GM21576 (cell line): Measurements from ENCODE around the gene LUZP1.

ENCODE experiments used
- ATAC-seq: cut with Tn5 transposase; IDR thresholded peaks from one replicate; pipeline ENCODE4 v1.9.1; 2021; ENCODE audit warnings: mild to moderate bottlenecking, moderate library complexity; ENCODE audit not compliant: unreplicated experiment

LUZP1 gene

DNA sequence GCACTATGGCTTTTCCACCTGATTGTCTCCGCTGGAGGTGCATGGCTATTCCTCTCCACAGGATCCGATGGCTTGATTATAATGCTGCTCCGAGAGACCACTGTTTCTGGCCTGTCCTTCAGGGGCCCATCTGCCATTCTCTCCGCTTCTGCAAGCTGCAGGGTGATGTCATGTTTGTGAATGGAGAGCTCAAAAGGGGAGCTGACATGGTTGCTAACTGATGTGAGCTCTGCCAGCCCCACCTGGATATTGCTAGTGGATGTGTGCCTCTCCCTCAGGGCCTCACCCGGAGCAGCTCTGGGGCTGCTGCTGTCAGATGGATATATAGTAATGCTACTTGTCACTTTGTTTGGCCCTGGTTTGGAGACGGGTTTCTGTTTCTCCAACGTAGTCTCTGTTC is 77.1 kb downstream of the LUZP1 start:
- ATAC-seq = no peak

DNA sequence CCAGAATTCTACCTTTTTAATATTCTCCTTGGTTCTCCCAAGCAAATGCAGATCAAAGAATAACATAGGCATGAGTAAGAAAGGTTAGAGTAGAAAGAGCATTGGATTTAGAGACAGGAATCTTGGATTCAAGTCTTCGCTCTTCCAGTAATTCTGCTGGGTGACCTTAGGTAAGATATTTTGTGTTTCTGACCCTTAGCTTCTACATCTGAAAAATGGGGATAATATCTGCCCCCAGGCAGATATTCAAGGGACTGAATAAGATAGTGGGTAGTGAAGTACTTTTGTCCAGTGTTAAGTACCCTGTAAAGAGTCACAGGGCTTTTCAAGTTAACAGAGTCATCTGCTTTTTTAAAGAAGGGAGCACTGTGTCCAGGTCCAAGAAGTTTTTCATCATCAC is 78.6 kb downstream of the LUZP1 start:
- ATAC-seq = no peak

- no peak for ATAC-seq
Observed at GRCh38 chr1:23088027-23088426, 80.6 kb downstream of the LUZP1 start.

DNA sequence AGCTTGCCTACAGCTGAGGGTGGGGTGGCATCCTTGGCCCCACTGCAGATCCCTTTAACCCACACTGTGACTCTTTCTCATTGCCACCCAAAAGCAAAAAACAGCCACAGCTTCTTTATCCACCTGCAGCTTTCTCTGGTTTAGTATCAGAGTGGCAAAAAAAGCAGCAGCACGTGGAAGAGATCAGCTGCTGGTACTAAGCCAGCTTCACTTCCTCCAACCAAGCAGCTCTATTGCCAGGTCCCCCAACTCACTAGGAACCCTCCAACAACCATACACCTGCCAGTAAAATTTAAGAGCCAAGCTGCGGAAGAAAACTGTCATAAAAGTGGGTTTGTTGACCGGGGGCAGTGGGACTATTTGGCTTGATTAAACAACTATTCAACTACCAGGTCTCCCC is 83.0 kb downstream of the LUZP1 start:
- ATAC-seq = no peak

GRCh38 chr1:23084880-23085279 is 83.8 kb downstream of the LUZP1 start:
- no peak for ATAC-seq

DNA sequence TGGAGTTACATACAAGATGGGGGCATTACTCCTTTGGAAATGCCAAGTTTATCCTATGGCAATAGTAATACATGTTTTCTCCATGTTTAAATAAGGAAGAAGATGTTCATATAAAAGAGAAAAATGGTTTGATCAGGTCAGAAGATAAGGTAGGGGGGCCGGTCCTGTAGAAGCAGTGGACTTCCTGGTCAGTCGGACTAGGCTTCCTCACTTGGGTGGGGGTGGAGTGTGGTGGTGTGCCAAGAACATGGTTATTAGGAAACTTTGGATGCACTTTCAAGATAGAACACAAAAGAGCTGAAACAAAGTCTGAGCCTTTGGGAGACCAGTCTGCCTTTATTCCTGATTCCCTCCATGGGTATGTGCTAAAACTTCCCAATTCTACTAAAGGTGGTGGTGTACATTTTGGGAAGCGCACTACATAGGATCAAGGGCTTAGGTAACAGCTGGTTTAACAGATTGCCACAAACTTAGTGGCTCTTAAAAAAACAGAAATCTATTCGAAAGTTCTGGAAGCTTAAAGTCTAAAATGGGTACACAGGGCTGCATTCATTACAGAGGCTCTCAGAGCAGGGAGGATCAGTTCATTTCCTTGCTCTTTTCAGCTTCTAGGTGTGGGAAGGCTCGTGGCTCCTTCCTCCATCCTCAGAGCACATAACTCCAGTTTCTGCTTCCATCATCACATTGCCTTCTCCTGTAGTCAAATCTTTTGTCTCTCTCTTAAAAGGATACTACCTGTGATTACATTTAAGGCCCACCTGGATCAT is 84.8 kb downstream of the LUZP1 start:
- ATAC-seq = no peak

DNA sequence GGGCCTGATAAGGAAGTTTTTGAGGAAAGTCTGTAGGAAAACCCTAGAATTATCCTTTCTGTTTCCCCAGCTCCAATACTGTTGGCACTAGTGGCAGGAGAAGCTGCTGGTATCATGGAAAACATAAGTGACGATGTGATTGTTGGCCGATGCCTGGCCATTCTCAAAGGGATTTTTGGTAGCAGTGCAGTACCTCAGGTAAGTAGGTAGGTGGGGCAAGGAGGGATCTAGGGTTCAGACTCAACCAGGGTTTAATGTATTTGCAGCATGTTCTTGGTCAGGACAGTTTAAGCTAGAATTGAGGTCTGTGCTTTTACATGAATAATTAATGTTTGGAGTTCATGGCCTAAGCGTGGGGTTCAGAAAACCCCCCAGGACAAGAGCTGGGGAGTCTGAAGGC is 87.3 kb downstream of the LUZP1 start:
- no peak for ATAC-seq

GRCh38 chr1:23080885-23081284 is 87.8 kb downstream of the LUZP1 start:
- ATAC-seq = no peak

DNA sequence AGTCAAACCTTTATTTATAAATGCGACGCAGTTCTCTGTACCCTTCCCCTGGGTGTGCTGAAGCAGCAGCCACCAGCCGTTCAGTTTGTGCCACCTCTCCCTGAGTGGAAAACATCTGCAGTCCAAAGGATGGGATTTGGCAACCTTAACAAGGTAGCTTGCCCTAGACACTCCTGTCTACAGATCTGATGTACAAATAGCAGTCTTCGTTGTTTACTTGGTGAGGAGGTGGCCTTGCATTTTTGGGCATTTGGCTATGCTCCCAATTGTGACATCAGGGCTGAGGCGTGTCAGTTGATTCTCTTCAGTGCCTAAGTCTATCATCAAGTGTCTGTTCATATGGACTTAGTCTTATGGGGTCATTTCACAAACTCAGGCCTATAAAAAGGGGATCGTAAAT is 89.6 kb downstream of the LUZP1 start:
- no peak for ATAC-seq

DNA sequence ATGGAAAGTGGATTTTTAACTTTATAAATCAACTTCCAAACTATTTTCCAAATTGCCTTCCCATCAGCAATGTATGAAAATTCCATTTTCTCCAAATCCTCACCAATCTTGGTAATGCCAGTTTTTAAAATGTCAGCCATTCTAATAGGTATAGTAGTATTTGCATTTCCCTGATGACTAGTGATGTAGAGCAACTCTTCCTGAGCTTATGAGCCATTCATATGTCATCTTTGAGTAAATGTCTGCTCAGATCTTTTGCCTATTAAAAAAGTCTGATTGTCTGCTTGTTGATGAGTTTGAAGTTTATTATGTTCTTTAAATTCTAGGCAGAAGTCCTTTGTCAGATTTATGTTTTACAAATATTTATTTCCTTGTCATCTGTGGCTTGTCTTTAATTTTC is 94.6 kb downstream of the LUZP1 start:
- no peak for ATAC-seq

DNA sequence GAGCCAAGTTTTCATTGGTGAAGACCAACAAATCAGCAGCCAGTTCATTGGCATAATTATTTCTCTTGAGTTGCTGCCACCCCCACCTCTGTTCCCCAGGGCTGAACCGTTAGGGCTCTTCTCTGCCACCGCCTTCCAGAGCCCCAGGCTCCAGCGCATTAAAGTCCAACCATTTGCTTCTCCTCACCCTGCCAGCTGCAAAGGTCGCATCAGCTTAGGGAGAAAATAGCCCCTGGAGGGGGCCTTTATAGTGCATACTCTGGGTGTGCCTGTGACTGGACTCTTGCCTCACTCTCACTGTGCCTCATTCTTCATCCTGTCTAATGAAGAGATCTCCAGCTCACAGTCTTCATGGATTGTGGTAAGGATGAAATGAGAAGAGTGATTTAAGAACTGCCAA is 99.0 kb downstream of the LUZP1 start:
- no peak for ATAC-seq

DNA sequence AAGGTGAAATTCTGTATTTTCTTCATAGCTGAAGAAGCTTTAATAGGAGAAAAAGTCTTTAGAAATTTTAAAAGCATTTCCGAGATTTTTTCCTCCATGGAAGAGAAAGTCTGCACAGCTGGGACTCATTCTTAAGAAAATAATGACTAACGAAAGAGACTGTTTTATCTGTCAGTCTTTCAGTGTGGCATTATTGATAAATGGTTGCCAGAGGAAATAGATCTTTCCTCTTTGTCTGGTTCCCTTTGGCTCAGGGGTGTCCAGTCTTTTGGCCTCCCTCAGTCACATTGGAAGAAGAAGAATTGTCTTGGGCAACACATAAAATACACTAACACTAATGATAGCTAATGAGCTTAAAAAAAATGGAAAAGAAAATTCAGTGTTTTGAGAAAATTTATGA is 99.5 kb downstream of the LUZP1 start:
- ATAC-seq = no peak

- ATAC-seq = no peak
Observed at GRCh38 chr1:23066075-23066474, 102.6 kb downstream of the LUZP1 start.

DNA sequence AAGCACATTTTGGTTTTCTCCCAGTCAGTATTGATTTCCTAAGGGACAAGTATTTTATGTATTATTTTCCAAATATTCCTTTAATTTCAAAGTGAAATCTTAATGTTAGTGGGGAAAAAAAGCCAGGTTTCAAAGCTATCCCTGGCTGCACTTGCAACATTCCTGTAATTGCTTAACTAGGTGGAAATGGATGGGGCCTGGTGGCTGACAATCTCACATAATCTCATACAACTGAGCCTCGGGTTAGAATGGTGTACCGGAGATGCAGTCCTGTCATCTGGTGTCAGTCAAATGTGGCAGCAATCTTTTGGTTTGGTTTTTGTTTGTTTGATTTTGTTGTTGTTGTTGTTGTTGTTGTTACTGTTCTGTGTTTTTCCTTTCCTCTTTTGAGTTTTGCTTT is 103.3 kb downstream of the LUZP1 start:
- no peak for ATAC-seq

- no peak for ATAC-seq
Observed at GRCh38 chr1:23062271-23062670, 106.4 kb downstream of the LUZP1 start.

- ATAC-seq = no peak
Observed at GRCh38 chr1:23057301-23057700, 111.4 kb downstream of the LUZP1 start.

DNA sequence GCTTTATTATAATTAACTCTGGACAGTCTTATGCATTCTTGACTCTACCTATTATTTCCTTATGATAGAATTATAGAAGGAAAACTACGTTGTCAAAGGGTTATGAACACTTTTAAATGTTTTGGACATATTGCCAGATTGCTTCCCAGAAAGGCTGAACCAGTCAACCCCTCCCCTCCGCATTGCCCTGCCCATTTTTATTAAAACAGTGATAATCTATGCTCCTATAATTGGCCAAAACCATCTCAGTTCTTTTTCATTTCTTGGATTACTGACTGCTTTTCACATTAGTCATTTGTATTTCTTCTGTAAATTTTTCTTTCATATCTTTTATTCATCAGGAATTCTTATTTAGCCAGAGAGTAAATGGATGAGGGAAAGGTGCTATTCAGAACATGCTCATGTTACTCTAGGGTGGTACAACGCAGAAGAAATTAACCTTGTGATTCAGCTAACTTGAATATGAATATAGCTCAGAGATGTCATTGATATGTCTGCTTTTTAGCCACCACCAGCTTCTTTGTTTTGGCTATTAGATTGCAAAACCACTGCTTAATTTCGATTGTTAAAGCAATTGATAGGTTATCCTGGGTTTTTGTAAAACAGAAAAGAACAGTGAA is 117.3 kb downstream of the LUZP1 start:
- no peak for ATAC-seq

GRCh38 chr1:23050201-23050600 is 118.5 kb downstream of the LUZP1 start:
- no peak for ATAC-seq

GRCh38 chr1:23044035-23044434 is 124.6 kb downstream of the LUZP1 start:
- ATAC-seq = no peak

DNA sequence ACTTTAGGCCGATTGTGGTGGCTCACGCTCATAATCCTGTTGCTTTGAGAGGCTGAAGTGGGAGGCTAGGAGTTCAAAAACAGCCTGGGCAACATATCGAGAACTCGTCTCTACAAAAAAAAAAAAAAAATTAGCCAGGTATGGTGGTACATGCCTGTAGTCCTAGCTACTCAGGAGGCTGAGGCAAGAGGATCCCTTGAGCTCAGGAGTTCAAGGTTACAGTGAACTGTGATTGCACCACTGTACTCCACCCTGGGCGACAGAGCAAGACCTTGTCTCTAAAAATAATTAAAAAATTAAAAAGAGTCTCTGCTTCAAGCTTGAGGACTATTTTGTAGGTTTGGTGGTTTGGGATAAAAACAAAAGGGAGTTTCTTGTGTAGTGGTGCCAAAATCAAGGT is 128.1 kb downstream of the LUZP1 start:
- ATAC-seq = no peak

- no peak for ATAC-seq
Observed at GRCh38 chr1:23039308-23039826, 129.3 kb downstream of the LUZP1 start.

GRCh38 chr1:23037081-23037740 is 131.4 kb downstream of the LUZP1 start:
- ATAC-seq = no peak
